Endothelial cell of umbilical vein (primary cell): ENCODE data around the gene PARD3B. TPM values are rescaled to one million over a fixed set of nuclear protein-coding genes. Genes with fewer than 3 reads are reported as not detected.

Experiments used
- BruUV-seq: library from RNA; stranded (reverse); fragments of 400-500 nt; replicated peaks from 2 replicates; lab custom pipeline; 2021; lab: Mats Ljungman, UMichigan
- CTCF ChIA-PET: fragments of 300-600, 350-600 bp; sonication (Branson Sonifier 250); formaldehyde crosslinking; loops from one replicate; lab custom pipeline; 2021; ENCODE audit warnings: antibody characterized with exemption, inconsistent platforms; lab: Charles Lee
- POLR2A ChIA-PET: fragments of 300-600, 350-600 bp; sonication (Branson Sonifier 250); formaldehyde crosslinking; loops from one replicate; lab custom pipeline; 2021; ENCODE audit warnings: antibody characterized with exemption, inconsistent platforms; lab: Charles Lee
- DNase-seq: peaks from one replicate; pipeline ENCODE4 v3.0.0-alpha.2; 2011; ENCODE audit warnings: low read depth, low spot score
- FAIRE-seq: peaks from 2 replicates; lab custom pipeline; 2011; peaks lifted over from hg19 to GRCh38; lab: Jason Lieb, UNC
- H2AFZ ChIP-seq: 2 replicates; pipeline ENCODE4 v1.6.0; 2012; ENCODE audit warnings: low read depth, low read length, control low read depth, inconsistent platforms
- H3K27ac ChIP-seq: 2 replicates; pipeline ENCODE4 v1.5.1; 2011; ENCODE audit warnings: low read depth, mild to moderate bottlenecking, control low read depth, low read length, moderate library complexity; ENCODE audit not compliant: insufficient read depth
- H3K27me3 ChIP-seq, 2 experiments: 2 replicates each; pipeline versions ENCODE4 v1.6.0 to v1.6.1; 2011; ENCODE audit warnings: low read length in 2 of 2, mixed read lengths in 1 of 2; ENCODE audit not compliant: control insufficient read depth in 2 of 2, insufficient read depth in 2 of 2
- H3K36me3 ChIP-seq, 2 experiments: 2 replicates in 1 of 2; 3 replicates in 1 of 2; pipeline ENCODE4 v1.5.1; 2011; ENCODE audit warnings: low read length in 2 of 2, mild to moderate bottlenecking in 1 of 2, moderate library complexity in 1 of 2; ENCODE audit not compliant: control insufficient read depth in 2 of 2, insufficient read depth in 2 of 2; ENCODE audit errors: extremely low read depth in 1 of 2
- H3K4me1 ChIP-seq: 3 replicates; pipeline ENCODE4 v1.5.1; 2011; ENCODE audit warnings: mild to moderate bottlenecking, low read length; ENCODE audit not compliant: control insufficient read depth, insufficient read depth; ENCODE audit errors: extremely low read depth
- H3K4me2 ChIP-seq: 2 replicates; pipeline ENCODE4 v1.6.1; 2011; ENCODE audit warnings: low read length, control low read depth, mixed read lengths; ENCODE audit not compliant: insufficient read depth
- H3K4me3 ChIP-seq, 3 experiments: fragments of 200-600 bp in 1 of 3; sonication (generic), shearing (Covaris generic) in 1 of 3; replicated peaks in 1 of 3; 2 replicates each; pipeline ENCODE4 v1.5.1; 2011 to 2016; ENCODE audit warnings: control low read depth in 3 of 3, low read length in 3 of 3, mild to moderate bottlenecking in 2 of 3, inconsistent platforms in 1 of 3, low read depth in 1 of 3, moderate library complexity in 1 of 3; ENCODE audit not compliant: insufficient read depth in 1 of 3
- H3K79me2 ChIP-seq: 2 replicates; pipeline ENCODE4 v1.6.0; 2012; ENCODE audit warnings: low read length, inconsistent platforms; ENCODE audit not compliant: control insufficient read depth, insufficient read depth
- H3K9ac ChIP-seq: replicated peaks from 2 replicates; pipeline ENCODE3; 2011; ENCODE audit warnings: low read length, control low read depth; ENCODE audit not compliant: insufficient read depth; ENCODE audit errors: extremely low read depth
- H3K9me1 ChIP-seq: replicated peaks from 3 replicates; pipeline ENCODE4 v1.6.0; 2011; ENCODE audit warnings: mild to moderate bottlenecking, low read length; ENCODE audit not compliant: control insufficient read depth, insufficient read depth; ENCODE audit errors: extremely low read depth
- H3K9me3 ChIP-seq: replicated peaks from 2 replicates; pipeline ENCODE4 v1.5.1; 2012; ENCODE audit warnings: low read length, inconsistent platforms; ENCODE audit not compliant: control insufficient read depth, insufficient read depth
- H4K20me1 ChIP-seq: replicated peaks from 2 replicates; pipeline ENCODE3; 2011; ENCODE audit warnings: mild to moderate bottlenecking, low read length; ENCODE audit not compliant: control insufficient read depth, insufficient read depth; ENCODE audit errors: extremely low read depth
- FOS ChIP-seq: IDR thresholded peaks from 2 replicates; pipeline ENCODE4 v1.6.1; 2011; ENCODE audit warnings: mild to moderate bottlenecking, low read length, moderate library complexity, borderline replicate concordance; ENCODE audit not compliant: insufficient read depth
- GATA2 ChIP-seq: IDR thresholded peaks from 2 replicates; pipeline ENCODE4 v1.7.0; 2011; ENCODE audit warnings: low read depth, mild to moderate bottlenecking, moderate library complexity, mixed read lengths, low read length; ENCODE audit not compliant: insufficient read length, insufficient read depth
- JUN ChIP-seq: IDR thresholded peaks from 2 replicates; pipeline ENCODE4 v1.6.1; 2011; ENCODE audit warnings: borderline replicate concordance, low read depth; ENCODE audit not compliant: insufficient read length, insufficient read depth
- MAX ChIP-seq: IDR thresholded peaks from 2 replicates; pipeline ENCODE4 v1.6.1; 2011; ENCODE audit not compliant: insufficient read depth, insufficient read length
- MYC ChIP-seq: IDR thresholded peaks from one replicate; pipeline ENCODE4 v1.6.1; 2011; ENCODE audit warnings: mild to moderate bottlenecking, low read depth, low read length
- POLR2AphosphoS5 ChIP-seq: IDR thresholded peaks from 2 replicates; pipeline ENCODE4 v1.6.1; 2012; ENCODE audit warnings: low read depth, mild to moderate bottlenecking, control low read depth, low read length, moderate library complexity; ENCODE audit not compliant: insufficient read depth
- dilution Hi-C: fragments of 300-500 bp; cut with MboI; formaldehyde crosslinking; loops from one replicate; pipeline ENCODE4 v1.15.0; 2019; ENCODE audit warnings: low sequenced_read_pairs; ENCODE audit not compliant: extremely low pct_ligation_motif_present
- intact Hi-C: fragments of 100-400 bp; cut with micrococcal nuclease; formaldehyde crosslinking; loops from one replicate; pipeline ENCODE4 v1.10.0; 2022
- polyA plus RNA-seq, 4 experiments: library from polyadenylated mRNA; depleted of rRNA in 3 of 4; stranded (reverse) in 3 of 4; unstranded in 1 of 4; fragments of >200 nt; gene quantifications; 2 replicates each; pipeline versions ENCODE4 v1.2.1 to v1.2.3, GENCODE V29; 2011 to 2012; ENCODE audit warnings: missing spikeins in 1 of 4
- total RNA-seq: library from RNA; stranded (reverse); gene quantifications from 2 replicates; pipeline ENCODE4 v1.2.3, GENCODE V29; 2021
- TF ChIP-seq, protein P1 (sequence below), 2 donors: IDR thresholded peaks; 1 replicate in 1 of 2; 2 replicates in 1 of 2; pipeline ENCODE4 v1.5.1; 2011; ENCODE audit warnings: low read length in 2 of 2, mild to moderate bottlenecking in 2 of 2, moderate library complexity in 2 of 2, control low read depth in 1 of 2, inconsistent platforms in 1 of 2, low read depth in 1 of 2; ENCODE audit not compliant: insufficient read depth in 1 of 2; ENCODE audit errors: extremely low read depth in 1 of 2

The PARD3B gene
- total and polyA plus RNA-seq, 2 donors (not counting 3 experiments of a cell fraction or from before 2014, with no cell fraction given): 2.2 to 30.9 TPM

DNA sequence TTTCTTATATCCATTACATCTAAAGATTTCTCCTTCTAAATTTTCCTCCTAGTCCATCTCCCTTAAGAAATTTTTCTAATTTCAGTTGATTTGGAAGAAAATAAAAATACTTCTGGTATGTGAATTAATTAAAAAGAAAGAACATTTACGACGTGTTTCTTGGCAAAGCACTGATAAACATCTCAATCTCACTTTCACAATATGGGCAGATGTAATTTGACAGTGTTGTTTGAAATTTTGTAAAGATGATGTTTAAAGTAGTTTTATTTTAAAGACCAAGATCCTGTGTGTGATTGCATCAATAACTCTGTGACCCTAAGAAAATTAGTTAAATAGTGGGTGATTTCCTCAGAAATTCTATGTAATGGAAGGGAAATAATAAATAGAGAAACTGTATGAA lies 510.0 kb downstream of the PARD3B start:
- ChIA-PET CTCF (no interaction called here), POLR2A (no interaction called here)
- Histone ChIP-seq H4K20me1 (no peaks in the 10 kb centered on the region), H3K9me1 (no peaks in the 10 kb centered on the region), H3K4me3 (no peak overlapping the region), H3K9me3 (no peaks in the 10 kb centered on the region), H2AFZ (no peak overlapping the region), H3K36me3 (no peaks in the 10 kb centered on the region), H3K27ac (no peak overlapping the region), H3K4me1 (no peaks in the 10 kb centered on the region), H3K79me2 (no peaks in the 10 kb centered on the region), H3K9ac (no peak overlapping the region), H3K27me3 (no peaks in the 10 kb centered on the region), H3K4me2 (no peak overlapping the region)
- dilution Hi-C loops (no loop called here), intact Hi-C loops (no loop called here)
- FAIRE-seq: no peak
- BruUV-seq: no TSS peak
- no peak for TF ChIP-seq JUN
- TF ChIP-seq GATA2: no peak
- no peak for TF ChIP-seq POLR2AphosphoS5
- no peak for TF ChIP-seq MYC
- TF ChIP-seq, protein P1, sequence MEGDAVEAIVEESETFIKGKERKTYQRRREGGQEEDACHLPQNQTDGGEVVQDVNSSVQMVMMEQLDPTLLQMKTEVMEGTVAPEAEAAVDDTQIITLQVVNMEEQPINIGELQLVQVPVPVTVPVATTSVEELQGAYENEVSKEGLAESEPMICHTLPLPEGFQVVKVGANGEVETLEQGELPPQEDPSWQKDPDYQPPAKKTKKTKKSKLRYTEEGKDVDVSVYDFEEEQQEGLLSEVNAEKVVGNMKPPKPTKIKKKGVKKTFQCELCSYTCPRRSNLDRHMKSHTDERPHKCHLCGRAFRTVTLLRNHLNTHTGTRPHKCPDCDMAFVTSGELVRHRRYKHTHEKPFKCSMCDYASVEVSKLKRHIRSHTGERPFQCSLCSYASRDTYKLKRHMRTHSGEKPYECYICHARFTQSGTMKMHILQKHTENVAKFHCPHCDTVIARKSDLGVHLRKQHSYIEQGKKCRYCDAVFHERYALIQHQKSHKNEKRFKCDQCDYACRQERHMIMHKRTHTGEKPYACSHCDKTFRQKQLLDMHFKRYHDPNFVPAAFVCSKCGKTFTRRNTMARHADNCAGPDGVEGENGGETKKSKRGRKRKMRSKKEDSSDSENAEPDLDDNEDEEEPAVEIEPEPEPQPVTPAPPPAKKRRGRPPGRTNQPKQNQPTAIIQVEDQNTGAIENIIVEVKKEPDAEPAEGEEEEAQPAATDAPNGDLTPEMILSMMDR (IDR thresholded peaks at IDR 0.05; ENCODE audit: extremely low read depth in 1 of 2, insufficient read depth in 1 of 2, low read depth in 1 of 2, low read length in 2 of 2): no peak
- no peak for TF ChIP-seq MAX
- no peak for TF ChIP-seq FOS
- no peak for DNase-seq
